ENCODE measurements around the gene DPP10. TPM values are rescaled to one million over a fixed set of nuclear protein-coding genes. Genes with fewer than 3 reads are reported as not detected.

The DPP10 gene
- total RNA-seq, 1 experiment from 2014 or later = not detected

DNA sequence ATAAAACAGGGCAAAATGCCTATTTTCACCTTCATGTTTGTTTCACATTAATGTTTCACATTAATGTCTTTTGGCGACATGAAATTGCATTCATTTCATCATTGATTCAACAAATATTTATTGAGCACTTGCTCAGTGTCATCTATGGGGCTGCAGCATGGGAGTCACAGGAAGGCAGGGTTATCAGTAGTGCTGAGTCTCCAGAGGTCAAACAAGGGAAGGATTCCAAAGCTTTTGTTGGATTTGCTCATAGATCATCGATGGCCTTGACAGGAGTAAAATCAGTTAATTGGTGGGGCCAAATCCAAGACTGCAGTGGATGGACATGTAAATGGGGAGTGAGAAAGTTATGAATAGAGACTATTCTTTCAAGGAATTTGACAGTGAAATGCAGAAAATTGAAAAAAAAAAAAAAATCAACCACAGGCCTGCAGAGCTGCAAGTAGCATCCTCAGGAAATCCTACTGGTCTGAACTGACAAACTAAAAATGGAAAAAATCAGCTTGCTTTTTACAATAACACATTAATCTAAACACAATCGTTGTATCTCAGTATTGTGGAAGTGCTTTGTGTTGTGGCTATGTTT is 1290.8 kb downstream of the DPP10 start:
- no TSS peak for BruUV-seq (replicated peaks)
- H3K4me1 Mint-ChIP-seq (ENCODE audit: insufficient read depth, unreplicated experiment) = no peaks in the 10 kb centered on the region
- H3K4me3 Mint-ChIP-seq (ENCODE audit: unreplicated experiment) = no peak overlapping the region
- TF ChIP-seq, protein P1, sequence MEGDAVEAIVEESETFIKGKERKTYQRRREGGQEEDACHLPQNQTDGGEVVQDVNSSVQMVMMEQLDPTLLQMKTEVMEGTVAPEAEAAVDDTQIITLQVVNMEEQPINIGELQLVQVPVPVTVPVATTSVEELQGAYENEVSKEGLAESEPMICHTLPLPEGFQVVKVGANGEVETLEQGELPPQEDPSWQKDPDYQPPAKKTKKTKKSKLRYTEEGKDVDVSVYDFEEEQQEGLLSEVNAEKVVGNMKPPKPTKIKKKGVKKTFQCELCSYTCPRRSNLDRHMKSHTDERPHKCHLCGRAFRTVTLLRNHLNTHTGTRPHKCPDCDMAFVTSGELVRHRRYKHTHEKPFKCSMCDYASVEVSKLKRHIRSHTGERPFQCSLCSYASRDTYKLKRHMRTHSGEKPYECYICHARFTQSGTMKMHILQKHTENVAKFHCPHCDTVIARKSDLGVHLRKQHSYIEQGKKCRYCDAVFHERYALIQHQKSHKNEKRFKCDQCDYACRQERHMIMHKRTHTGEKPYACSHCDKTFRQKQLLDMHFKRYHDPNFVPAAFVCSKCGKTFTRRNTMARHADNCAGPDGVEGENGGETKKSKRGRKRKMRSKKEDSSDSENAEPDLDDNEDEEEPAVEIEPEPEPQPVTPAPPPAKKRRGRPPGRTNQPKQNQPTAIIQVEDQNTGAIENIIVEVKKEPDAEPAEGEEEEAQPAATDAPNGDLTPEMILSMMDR (IDR thresholded peaks at IDR 0.05; ENCODE audit: unreplicated experiment) = no peak
- DNase-seq (ENCODE audit: unreplicated experiment) = no peak
- ChIA-PET POLR2A (no interaction called here), CTCF (interaction anchor here (0.6 kb wide), 3 partner anchors 71 to 184 kb away, joined by 3 to 4 read pairs (median 3); no protein-coding TSS in a partner anchor)
- H3K27ac Mint-ChIP-seq (ENCODE audit: low read depth, unreplicated experiment) = no peak overlapping the region
- no peaks in the 10 kb centered on the region for H3K27me3 Mint-ChIP-seq (ENCODE audit: insufficient read depth, unreplicated experiment)
- H3K36me3 Mint-ChIP-seq (ENCODE audit: insufficient read depth, unreplicated experiment) = no peaks in the 10 kb centered on the region
- intact Hi-C loops (cut with micrococcal nuclease) = no loop called here
- H3K9me3 Mint-ChIP-seq (ENCODE audit: unreplicated experiment) = peaks cover 12% of the 10 kb centered on the region

DNA sequence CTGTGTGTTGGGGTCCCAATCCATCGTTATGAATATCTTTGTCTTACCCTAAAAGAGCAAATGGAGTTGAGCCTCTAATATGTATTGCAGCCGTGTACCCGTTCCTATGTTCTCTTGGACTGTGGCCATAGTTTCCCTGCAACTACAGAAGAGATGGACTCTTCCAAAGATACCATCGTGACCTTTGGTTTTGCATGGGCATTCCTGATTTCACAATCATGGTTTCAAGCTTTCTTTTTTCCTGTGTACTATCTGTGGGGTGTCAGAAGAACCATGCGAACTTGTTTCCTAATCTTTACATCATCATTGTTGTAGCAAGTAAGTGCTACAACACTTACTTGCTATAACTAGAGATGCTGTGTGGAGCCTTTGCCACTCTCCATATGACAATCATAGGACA is 1295.7 kb downstream of the DPP10 start:
- no peak for DNase-seq (ENCODE audit: unreplicated experiment)
- ChIA-PET POLR2A (interaction anchor here (0.6 kb wide), 1 partner anchor 378 kb away, joined by 3 read pairs; no protein-coding TSS in a partner anchor), CTCF (interaction anchor here (0.5 kb wide), 1 partner anchor 487 kb away, joined by 3 read pairs; no protein-coding TSS in a partner anchor)
- no peak overlapping the region for H3K27ac Mint-ChIP-seq (ENCODE audit: low read depth, unreplicated experiment)
- no peaks in the 10 kb centered on the region for H3K36me3 Mint-ChIP-seq (ENCODE audit: insufficient read depth, unreplicated experiment)
- peaks cover 6% of the 10 kb centered on the region for H3K4me1 Mint-ChIP-seq (ENCODE audit: insufficient read depth, unreplicated experiment)
- BruUV-seq (replicated peaks) = no TSS peak
- intact Hi-C loops (cut with micrococcal nuclease) = no loop called here
- TF ChIP-seq, protein P1 (IDR thresholded peaks at IDR 0.05; ENCODE audit: unreplicated experiment) = no peak
- H3K4me3 Mint-ChIP-seq (ENCODE audit: unreplicated experiment) = no peak overlapping the region
- no peaks in the 10 kb centered on the region for H3K27me3 Mint-ChIP-seq (ENCODE audit: insufficient read depth, unreplicated experiment)
- H3K9me3 Mint-ChIP-seq (ENCODE audit: unreplicated experiment) = peaks cover 19% of the 10 kb centered on the region

- TF ChIP-seq, protein P1 (IDR thresholded peaks at IDR 0.05; ENCODE audit: unreplicated experiment) = no peak
- peaks cover 6% of the 10 kb centered on the region for H3K4me1 Mint-ChIP-seq (ENCODE audit: insufficient read depth, unreplicated experiment)
- peak; percentile 6 for DNase-seq (ENCODE audit: unreplicated experiment)
- no TSS peak for BruUV-seq (replicated peaks)
- H3K27ac Mint-ChIP-seq (ENCODE audit: low read depth, unreplicated experiment) = no peak overlapping the region
- H3K9me3 Mint-ChIP-seq (ENCODE audit: unreplicated experiment) = peaks cover 19% of the 10 kb centered on the region
- POLR2A ChIA-PET = no interaction called here
- no peak overlapping the region for H3K4me3 Mint-ChIP-seq (ENCODE audit: unreplicated experiment)
- H3K36me3 Mint-ChIP-seq (ENCODE audit: insufficient read depth, unreplicated experiment) = no peaks in the 10 kb centered on the region
- intact Hi-C loops (cut with micrococcal nuclease) = no loop called here
- CTCF ChIA-PET = no interaction called here
- H3K27me3 Mint-ChIP-seq (ENCODE audit: insufficient read depth, unreplicated experiment) = no peaks in the 10 kb centered on the region
Measured at GRCh38 chr2:115739574-115739973, 1297.1 kb downstream of the DPP10 start.

DNA sequence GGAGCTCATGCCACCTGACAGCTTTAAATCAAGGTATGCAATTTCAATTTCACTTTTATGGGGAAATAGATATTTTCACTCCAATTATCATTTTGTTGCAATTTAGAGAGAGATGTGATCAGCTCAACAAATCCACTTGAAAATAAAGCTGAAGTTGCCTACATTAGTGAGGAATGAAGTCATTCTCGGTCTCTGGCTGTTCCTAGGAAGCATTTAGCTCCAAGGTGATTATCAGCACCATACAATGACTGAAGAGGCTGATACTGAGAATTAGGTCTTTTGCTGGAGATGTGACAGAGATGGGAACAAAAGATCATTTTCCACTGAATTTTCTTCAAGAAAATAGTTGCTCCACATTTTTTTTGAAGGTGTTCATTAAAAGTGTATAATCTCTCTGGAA is 1303.7 kb downstream of the DPP10 start:
- TF ChIP-seq, protein P1 (IDR thresholded peaks at IDR 0.05; ENCODE audit: unreplicated experiment) = no peak
- CTCF ChIA-PET = no interaction called here
- POLR2A ChIA-PET = no interaction called here
- H3K27ac Mint-ChIP-seq (ENCODE audit: low read depth, unreplicated experiment) = no peak overlapping the region
- no TSS peak for BruUV-seq (replicated peaks)
- intact Hi-C loops (cut with micrococcal nuclease) = no loop called here
- no peaks in the 10 kb centered on the region for H3K4me1 Mint-ChIP-seq (ENCODE audit: insufficient read depth, unreplicated experiment)
- H3K27me3 Mint-ChIP-seq (ENCODE audit: insufficient read depth, unreplicated experiment) = no peaks in the 10 kb centered on the region
- H3K4me3 Mint-ChIP-seq (ENCODE audit: unreplicated experiment) = no peak overlapping the region
- DNase-seq (ENCODE audit: unreplicated experiment) = no peak
- no peaks in the 10 kb centered on the region for H3K36me3 Mint-ChIP-seq (ENCODE audit: insufficient read depth, unreplicated experiment)
- H3K9me3 Mint-ChIP-seq (ENCODE audit: unreplicated experiment) = peaks cover 7% of the 10 kb centered on the region

Measured in MCF 10A (cell line).